ENCODE data around the gene POLR1A. TPM values are rescaled to one million over a fixed set of nuclear protein-coding genes. Genes with fewer than 3 reads are reported as not detected.

The POLR1A gene
- total and polyA plus RNA-seq, 2 of the 8 experiments (the other 6 are each of a cell fraction or from before 2014, with no cell fraction given): 8.9 to 58.1 TPM

GRCh38 chr2:85986121-85986520 is 119.6 kb downstream of the POLR1A start:
- no peaks in the 10 kb centered on the region for H3K4me1 ChIP-seq (replicated peaks in 1 of 4; ENCODE audit: control insufficient read depth in 3 of 4, insufficient read depth in 4 of 4, low read length in 3 of 4)
- H3K4me2 ChIP-seq (ENCODE audit: insufficient read depth in 1 of 2, low read depth in 2 of 2, low read length in 2 of 2): no peak overlapping the region
- ChIA-PET CTCF (ENCODE audit: partially characterized antibody) (no interaction called here), POLR2A (ENCODE audit: partially characterized antibody) (no interaction called here)
- no peak overlapping the region for H2BK5ac ChIP-seq (ENCODE audit: low read depth, low read length)
- no peaks in the 10 kb centered on the region for H3K36me3 ChIP-seq (ENCODE audit: control insufficient read depth in 2 of 4, insufficient read depth in 4 of 4, low read length in 3 of 4)
- no peaks in the 10 kb centered on the region for H3K79me1 ChIP-seq (ENCODE audit: low read depth, low read length)
- H3K27me3 ChIP-seq (replicated peaks in 1 of 4; ENCODE audit: control insufficient read depth in 3 of 4, extremely low read depth in 1 of 4, insufficient read depth in 3 of 4, low read length in 3 of 4): no peaks in the 10 kb centered on the region
- H3K9ac ChIP-seq (replicated peaks in 1 of 4; ENCODE audit: extremely low read depth in 1 of 4, low read depth in 3 of 4, low read length in 3 of 4): no peak overlapping the region
- no peaks in the 10 kb centered on the region for H3K79me2 ChIP-seq (ENCODE audit: control insufficient read depth in 1 of 2, insufficient read depth in 2 of 2, low read length in 2 of 2)
- 91% methylated on average over 9 of the region's 9 CpGs; no CpG with 5 or more reads in 1 of the 2 experiments for WGBS, 2 experiments (ENCODE audit: extremely low coverage in 1 of 2, insufficient coverage in 1 of 2, insufficient read length in 1 of 2, insufficient replicate concordance in 2 of 2, low coverage in 1 of 2, low lambda C conversion rate in 2 of 2, missing lambda C conversion rate in 1 of 2)
- H3K56ac ChIP-seq (replicated peaks; ENCODE audit: insufficient read length, low read depth, low read length): no peak overlapping the region
- H2AK5ac ChIP-seq (ENCODE audit: low read depth, low read length): no peak overlapping the region
- FAIRE-seq (no peak), DNase-seq (ENCODE audit: low read depth in 1 of 2, low spot score in 2 of 2) (no peak)
- no peak overlapping the region for H3K23ac ChIP-seq (ENCODE audit: insufficient read length)
- no peaks in the 10 kb centered on the region for H3K9me3 ChIP-seq (ENCODE audit: insufficient read depth in 2 of 2, low read depth in 1 of 2, low read length in 1 of 2)
- H3K4ac ChIP-seq (replicated peaks; ENCODE audit: insufficient read length, low read depth, low read length): no peak overlapping the region
- no peak overlapping the region for H3K18ac ChIP-seq (ENCODE audit: extremely low read depth, low read length)
- no peak overlapping the region for H4K91ac ChIP-seq (replicated peaks; ENCODE audit: insufficient read length, low read length)
- no peak overlapping the region for H3K4me3 ChIP-seq (ENCODE audit: extremely low read depth in 1 of 4, insufficient read depth in 2 of 4, low read depth in 3 of 4, low read length in 4 of 4)
- no peaks in the 10 kb centered on the region for H3K23me2 ChIP-seq (ENCODE audit: low read depth, low read length)
- H4K20me1 ChIP-seq (replicated peaks in 1 of 2; ENCODE audit: control insufficient read depth in 1 of 2, insufficient read depth in 2 of 2, low read length in 2 of 2): no peaks in the 10 kb centered on the region
- no peak overlapping the region for H3K27ac ChIP-seq (ENCODE audit: low read depth, low read length)
- H4K8ac ChIP-seq (ENCODE audit: extremely low read depth, insufficient read depth, low read length): no peak overlapping the region
- no peak overlapping the region for H2AFZ ChIP-seq (ENCODE audit: low read length)
- H2BK12ac ChIP-seq (ENCODE audit: low read depth, low read length): no peak overlapping the region
- no peak overlapping the region for H2BK20ac ChIP-seq (ENCODE audit: low read length)
- no peak overlapping the region for H4K5ac ChIP-seq (ENCODE audit: insufficient read length, low read depth, low read length)
- no peak overlapping the region for H2BK15ac ChIP-seq (ENCODE audit: low read length)
- no peak overlapping the region for H2BK120ac ChIP-seq (replicated peaks; ENCODE audit: low read depth, low read length)
- H3K14ac ChIP-seq (ENCODE audit: insufficient read length): no peak overlapping the region
- TF ChIP-seq CHD2 (IDR thresholded peaks at IDR 0.05; ENCODE audit: low read length): no peak
- no peak for TF ChIP-seq RFX5 (IDR thresholded peaks at IDR 0.05; ENCODE audit: borderline replicate concordance, low read depth, low read length)
- TF ChIP-seq EZH2 (IDR thresholded peaks at IDR 0.05; ENCODE audit: low read depth, low read length, severe bottlenecking): no peak
- no peak for TF ChIP-seq RXRA (IDR thresholded peaks at IDR 0.05; ENCODE audit: insufficient read depth, low read depth, low read length)
- no peak for TF ChIP-seq SRF (IDR thresholded peaks at IDR 0.05; ENCODE audit: low read depth, low read length)
- TF ChIP-seq GABPA (IDR thresholded peaks at IDR 0.05; ENCODE audit: borderline replicate concordance, insufficient read depth, low read length): no peak
- no peak for TF ChIP-seq E2F6 (IDR thresholded peaks at IDR 0.05)
- TF ChIP-seq KDM5A (IDR thresholded peaks at IDR 0.05; ENCODE audit: low read length): no peak
- no peak for TF ChIP-seq TEAD4 (IDR thresholded peaks at IDR 0.05; ENCODE audit: low read depth, low read length)
- TF ChIP-seq RNF2 (IDR thresholded peaks at IDR 0.05; ENCODE audit: borderline replicate concordance, low read depth, low read length, missing control alignments, poor library complexity, severe bottlenecking): no peak
- TF ChIP-seq POU5F1 (IDR thresholded peaks at IDR 0.05; ENCODE audit: low read depth, low read length): no peak
- no peak for TF ChIP-seq SIRT6 (IDR thresholded peaks at IDR 0.05; ENCODE audit: low read length)
- TF ChIP-seq KDM1A (IDR thresholded peaks at IDR 0.05; ENCODE audit: borderline replicate concordance, low read length): no peak
- no peak for TF ChIP-seq SP2 (IDR thresholded peaks at IDR 0.05; ENCODE audit: low read length)

Measured in H1 (cell line).